Duodenal mucosa (tissue), 2 donors: ENCODE measurements around the gene NBEAL2.
"Not testable (repeated sequence)": the region's sequence is repeated elsewhere in the genome, so short reads cannot be mapped to it uniquely, and the experiment has no call there.

Source experiments
- H3K27ac ChIP-seq: one replicate; pipeline ENCODE4 v1.7.0; 2013; ENCODE audit warnings: low read depth, low read length
- H3K27me3 ChIP-seq, 2 donors: one replicate each; pipeline ENCODE4 v1.7.0; 2013; ENCODE audit warnings: low read length in 2 of 2, control low read depth in 1 of 2; ENCODE audit not compliant: insufficient read depth in 2 of 2, control insufficient read depth in 1 of 2
- H3K36me3 ChIP-seq, 2 donors: one replicate each; pipeline ENCODE4 v1.7.0; 2013; ENCODE audit warnings: low read length in 2 of 2, control low read depth in 1 of 2; ENCODE audit not compliant: insufficient read depth in 2 of 2, control insufficient read depth in 1 of 2
- H3K4me1 ChIP-seq, 2 donors: one replicate each; pipeline ENCODE4 v1.7.0; 2013; ENCODE audit warnings: low read length in 2 of 2, control low read depth in 1 of 2; ENCODE audit not compliant: insufficient read depth in 2 of 2, control insufficient read depth in 1 of 2
- H3K4me3 ChIP-seq, 2 donors: one replicate each; pipeline ENCODE4 v1.7.0; 2013; ENCODE audit warnings: low read length in 2 of 2, low read depth in 1 of 2
- H3K9ac ChIP-seq, 2 donors: one replicate each; pipeline ENCODE4 v1.7.0; 2013; ENCODE audit warnings: low read length in 2 of 2, low read depth in 1 of 2
- H3K9me3 ChIP-seq, 2 donors: one replicate each; pipeline ENCODE4 v1.7.0; 2013; ENCODE audit warnings: low read length in 2 of 2, control low read depth in 1 of 2; ENCODE audit not compliant: control insufficient read depth in 1 of 2

Gene NBEAL2

GRCh38 chr3:47019201-47019600 is 39.7 kb downstream of the NBEAL2 start:
- no peak overlapping the region for H3K9ac ChIP-seq
- H3K27ac ChIP-seq, result no peak overlapping the region
- H3K27me3 ChIP-seq, result no peaks in the 10 kb centered on the region
- no peaks in the 10 kb centered on the region for H3K9me3 ChIP-seq
- H3K36me3 ChIP-seq, result peaks cover 33 to 53% of the 10 kb centered on the region in 2 donors
- peaks cover 19 to 24% of the 10 kb centered on the region in 2 donors for H3K4me1 ChIP-seq
- no peak overlapping the region for H3K4me3 ChIP-seq

DNA sequence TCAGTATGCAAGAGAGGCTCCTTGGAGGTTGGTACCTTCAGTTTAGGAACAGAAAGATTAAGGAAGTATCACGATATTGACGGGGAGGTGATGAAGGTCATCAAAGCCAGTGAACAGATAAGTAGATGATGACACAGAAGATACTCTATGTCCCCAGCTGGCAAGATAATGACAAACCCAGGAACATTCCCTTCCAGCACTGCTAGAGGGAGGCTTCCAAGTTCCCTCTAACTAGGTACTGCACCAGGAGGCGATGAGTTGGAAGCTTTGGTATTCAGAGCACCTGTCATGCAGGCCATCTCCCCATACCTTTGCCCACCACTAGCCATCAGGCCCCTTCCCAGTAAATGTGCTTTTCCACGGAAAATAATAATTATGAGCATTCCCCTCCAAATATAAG is 40.8 kb downstream of the NBEAL2 start:
- Histone ChIP-seq H3K27ac (no peak overlapping the region), H3K9ac (no peak overlapping the region), H3K4me1 (peaks cover 22 to 24% of the 10 kb centered on the region in 2 donors), H3K9me3 (no peaks in the 10 kb centered on the region), H3K27me3 (no peaks in the 10 kb centered on the region), H3K36me3 (peaks cover 36 to 50% of the 10 kb centered on the region in 2 donors), H3K4me3 (no peak overlapping the region)

DNA sequence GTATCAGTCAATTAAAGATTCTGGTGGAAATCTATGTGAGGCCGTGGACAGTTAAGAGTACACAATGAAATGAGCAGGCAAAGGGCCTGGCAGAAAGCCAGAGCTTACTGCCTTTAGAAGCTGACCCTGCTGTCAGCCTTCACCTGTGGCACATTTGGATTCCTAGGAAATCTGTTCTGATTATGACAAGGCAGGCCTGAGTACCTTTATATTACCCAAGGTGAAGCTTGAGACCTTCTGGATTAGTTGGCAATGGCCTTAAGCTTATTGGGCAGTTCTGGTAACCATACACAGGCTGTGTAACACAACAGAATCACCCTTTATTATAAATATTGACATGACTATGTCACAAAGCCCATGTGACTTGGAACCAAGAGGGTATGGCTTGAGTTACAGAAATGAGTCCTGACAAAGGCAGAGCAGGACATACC is 43.2 kb downstream of the NBEAL2 start:
- H3K9ac ChIP-seq, result no peak overlapping the region
- peaks cover 8 to 16% of the 10 kb centered on the region in 2 donors for H3K4me1 ChIP-seq
- H3K4me3 ChIP-seq, result no peak overlapping the region
- no peaks in the 10 kb centered on the region for H3K9me3 ChIP-seq
- H3K27ac ChIP-seq, result no peak overlapping the region
- no peaks in the 10 kb centered on the region for H3K27me3 ChIP-seq
- H3K36me3 ChIP-seq, result peaks cover 26 to 32% of the 10 kb centered on the region in 2 donors

- no peaks in the 10 kb centered on the region for H3K9me3 ChIP-seq
- H3K4me1 ChIP-seq, result peaks cover 7% of the 10 kb centered on the region in 2 donors
- no peaks in the 10 kb centered on the region for H3K27me3 ChIP-seq
- no peak overlapping the region for H3K9ac ChIP-seq
- H3K36me3 ChIP-seq, result peaks cover 7 to 22% of the 10 kb centered on the region in 2 donors
- no peak overlapping the region for H3K4me3 ChIP-seq
- no peak overlapping the region for H3K27ac ChIP-seq
These were observed 45.5 kb downstream of the NBEAL2 start for GRCh38 chr3:47024932-47025331.

- not testable (repeated sequence) for H3K27ac ChIP-seq, H3K9ac ChIP-seq, H3K4me1 ChIP-seq, H3K9me3 ChIP-seq, H3K27me3 ChIP-seq, H3K4me3 ChIP-seq
- peaks cover 7 to 16% of the 10 kb centered on the region in 2 donors for H3K36me3 ChIP-seq
These were observed 47.0 kb downstream of the NBEAL2 start for GRCh38 chr3:47026432-47026831.

DNA sequence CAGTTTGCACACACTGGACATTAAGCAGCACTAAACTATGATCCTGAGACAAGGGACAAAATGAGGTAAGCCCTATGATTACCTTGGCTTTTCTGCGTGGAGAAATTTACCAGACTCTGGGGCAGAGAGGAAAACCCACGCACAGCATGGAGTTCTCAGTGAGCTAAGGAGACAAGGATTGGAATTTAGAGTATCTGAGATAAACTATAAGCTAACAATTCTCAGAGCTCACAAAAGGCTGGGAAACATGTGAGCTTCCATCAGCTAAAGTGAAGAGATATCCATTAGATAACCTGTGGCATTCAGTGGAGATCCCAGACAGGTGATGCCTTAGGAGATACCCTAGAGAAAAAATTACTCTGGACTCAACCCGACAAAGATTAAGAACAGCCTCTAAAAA is 48.7 kb downstream of the NBEAL2 start:
- H3K4me1 ChIP-seq, result peaks cover 0 to 4% of the 10 kb centered on the region in 2 donors
- H3K27ac ChIP-seq, result no peak overlapping the region
- no peak overlapping the region for H3K9ac ChIP-seq
- no peak overlapping the region for H3K4me3 ChIP-seq
- peaks cover 4 to 19% of the 10 kb centered on the region in 2 donors for H3K36me3 ChIP-seq
- no peaks in the 10 kb centered on the region for H3K27me3 ChIP-seq
- no peaks in the 10 kb centered on the region for H3K9me3 ChIP-seq

DNA sequence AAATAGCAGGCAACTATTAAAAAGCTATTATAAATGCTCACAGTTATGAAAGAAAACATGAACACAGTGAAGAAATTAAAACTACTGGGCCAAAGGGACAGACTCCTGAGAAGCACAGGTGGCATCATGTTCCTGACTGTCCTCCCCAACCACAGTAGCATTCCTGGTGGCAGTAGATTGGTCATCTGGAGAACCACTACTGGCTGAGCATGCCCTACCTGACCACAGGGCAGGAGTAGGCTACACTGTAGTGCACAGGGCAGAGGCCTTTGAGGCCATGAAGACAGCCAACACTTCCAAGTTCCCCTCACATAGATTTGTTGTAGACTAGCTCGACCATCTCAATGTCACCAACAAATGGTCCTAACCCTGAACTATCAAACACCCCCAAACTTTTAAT is 49.2 kb downstream of the NBEAL2 start:
- peaks cover 4 to 22% of the 10 kb centered on the region in 2 donors for H3K36me3 ChIP-seq
- H3K9ac ChIP-seq, result no peak overlapping the region
- peaks cover 0 to 4% of the 10 kb centered on the region in 2 donors for H3K4me1 ChIP-seq
- no peaks in the 10 kb centered on the region for H3K27me3 ChIP-seq
- H3K27ac ChIP-seq, result no peak overlapping the region
- no peaks in the 10 kb centered on the region for H3K9me3 ChIP-seq
- H3K4me3 ChIP-seq, result no peak overlapping the region

- H3K9me3 ChIP-seq, H3K4me3 ChIP-seq, H3K27me3 ChIP-seq, H3K27ac ChIP-seq, H3K4me1 ChIP-seq, H3K9ac ChIP-seq: not testable (repeated sequence)
- H3K36me3 ChIP-seq, result peaks cover 18 to 33% of the 10 kb centered on the region in 2 donors
These were observed 51.6 kb downstream of the NBEAL2 start for GRCh38 chr3:47031041-47031440.

DNA sequence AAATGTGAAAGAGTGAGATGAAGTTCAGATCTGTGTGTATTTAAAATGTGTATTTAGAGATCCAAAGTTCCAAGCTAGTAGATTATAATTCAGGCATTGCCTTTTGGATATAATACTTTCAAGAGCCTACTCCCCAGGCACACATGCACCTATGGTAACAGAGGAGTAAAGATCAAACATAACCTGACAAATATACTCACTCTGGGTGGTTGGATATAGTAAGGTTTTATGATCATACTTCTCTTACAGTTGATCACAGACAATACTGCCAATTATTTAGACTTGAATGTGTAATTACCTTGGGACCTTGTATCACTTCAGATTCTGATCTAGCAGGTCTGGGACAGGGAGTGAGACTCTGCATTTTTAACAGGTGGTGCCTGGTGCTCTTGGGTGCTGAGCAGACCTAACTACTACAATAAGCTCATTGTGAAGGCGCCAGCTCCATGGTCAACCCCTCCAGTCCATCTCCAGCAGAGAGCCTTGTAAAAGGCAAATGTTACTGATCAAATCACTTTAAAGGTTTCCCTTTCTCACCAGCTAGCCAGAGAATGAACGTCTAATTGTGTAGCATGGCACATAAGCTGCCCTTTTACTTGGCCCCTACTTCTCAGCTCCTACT is 55.5 kb downstream of the NBEAL2 start:
- Histone ChIP-seq H3K27ac (no peak overlapping the region), H3K4me1 (peaks cover 0 to 11% of the 10 kb centered on the region in 2 donors), H3K9me3 (no peaks in the 10 kb centered on the region), H3K4me3 (no peak overlapping the region), H3K9ac (no peak overlapping the region), H3K36me3 (peaks cover 27 to 35% of the 10 kb centered on the region in 2 donors), H3K27me3 (no peaks in the 10 kb centered on the region)

DNA sequence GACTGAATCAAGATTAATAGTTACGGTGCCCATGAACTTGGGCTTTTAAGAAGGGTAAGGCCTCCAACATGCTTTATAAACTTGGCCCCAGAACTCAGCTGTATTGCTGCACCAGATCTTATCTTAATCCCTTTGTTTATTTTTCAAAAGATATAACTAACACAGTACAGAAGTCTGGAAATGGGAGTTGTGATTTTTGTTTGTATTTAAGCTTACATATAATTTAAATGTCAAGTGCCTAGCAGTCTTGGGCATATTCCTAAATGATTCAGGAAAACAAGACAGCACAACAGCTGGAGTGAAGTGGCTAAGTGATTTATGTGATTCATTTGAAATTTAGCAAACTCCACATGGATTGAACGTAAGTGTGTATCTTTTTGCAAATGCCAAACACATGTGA is 56.2 kb downstream of the NBEAL2 start:
- H3K27me3 ChIP-seq, result no peaks in the 10 kb centered on the region
- peaks cover 0 to 11% of the 10 kb centered on the region in 2 donors for H3K4me1 ChIP-seq
- H3K4me3 ChIP-seq, result no peak overlapping the region
- peaks cover 28 to 41% of the 10 kb centered on the region in 2 donors for H3K36me3 ChIP-seq
- no peak overlapping the region for H3K9ac ChIP-seq
- H3K9me3 ChIP-seq, result no peaks in the 10 kb centered on the region
- no peak overlapping the region for H3K27ac ChIP-seq
